GM13977 (cell line): ENCODE results near the gene LYSMD2.
A peak's percentile ranks its signal among the peaks of the same experiment; 100 is the strongest.
"Not testable (repeated sequence)": the region's sequence is repeated elsewhere in the genome, so short reads cannot be mapped to it uniquely, and the experiment has no call there.

ENCODE experiments used
- DNase-seq: peaks from one replicate; pipeline ENCODE4 v3.0.0; 2012; ENCODE audit warnings: low spot score
- in situ Hi-C: fragments of 300-500 bp; cut with MboI; formaldehyde crosslinking; loops from one replicate; pipeline ENCODE4 v1.12.0; 2022; ENCODE audit warnings: low sequenced_read_pairs, low pct_unique_long_range_greater_than_20kb, mixed read lengths, inconsistent platforms; ENCODE audit not compliant: unreplicated experiment
- TF ChIP-seq, protein P1 (sequence below): IDR thresholded peaks from 2 replicates; pipeline ENCODE4 v1.5.1; 2012; ENCODE audit warnings: mild to moderate bottlenecking, control low read depth; ENCODE audit not compliant: insufficient read depth; ENCODE audit errors: extremely low read depth, missing control alignments

The LYSMD2 gene

DNA sequence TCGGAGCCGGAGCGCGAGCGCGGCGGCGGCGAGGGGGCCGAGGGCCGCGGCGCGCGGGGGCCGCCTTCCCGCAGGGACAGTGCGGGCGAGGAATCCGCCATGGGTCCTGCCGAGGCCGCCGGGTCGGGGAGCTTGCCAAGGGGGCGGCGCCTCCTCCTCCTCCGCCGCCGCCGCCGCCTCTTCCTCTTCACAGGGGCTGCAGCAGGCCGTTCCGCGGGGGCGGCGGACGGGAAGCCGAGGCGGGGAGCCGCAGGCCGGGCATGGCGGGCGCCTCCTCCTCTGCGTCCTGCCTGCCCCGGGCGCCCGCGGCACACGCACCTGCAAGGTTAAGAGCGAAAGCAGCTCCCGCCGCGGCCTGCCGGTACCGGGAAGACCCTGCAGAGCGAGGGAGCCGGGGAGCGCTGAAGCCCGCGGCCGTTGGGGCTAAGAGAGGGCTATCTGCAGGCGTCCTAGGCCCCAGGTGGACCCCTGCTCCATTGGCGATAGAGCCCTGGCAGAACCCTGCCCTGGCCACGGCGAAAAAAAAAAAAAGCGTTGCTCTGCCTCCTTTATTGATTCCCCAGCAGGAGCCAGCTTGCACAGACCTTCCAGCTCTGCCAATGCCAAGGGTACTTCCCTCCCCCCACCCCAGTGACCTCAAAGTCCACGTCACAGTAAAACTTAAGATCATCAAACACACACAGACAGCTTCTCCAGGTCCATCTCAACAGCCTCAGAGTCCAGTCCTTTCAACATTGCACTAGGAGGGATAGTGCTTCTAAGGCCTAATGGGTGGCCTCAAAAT, at the start of gene LYSMD2:
TSS of gene LYSMD2 (minus strand) at position 134 of the 784 bp plus-strand sequence. CDS start at position 101, 33 bp downstream.
- in situ Hi-C loops = no loop called here
- TF ChIP-seq, protein P1, sequence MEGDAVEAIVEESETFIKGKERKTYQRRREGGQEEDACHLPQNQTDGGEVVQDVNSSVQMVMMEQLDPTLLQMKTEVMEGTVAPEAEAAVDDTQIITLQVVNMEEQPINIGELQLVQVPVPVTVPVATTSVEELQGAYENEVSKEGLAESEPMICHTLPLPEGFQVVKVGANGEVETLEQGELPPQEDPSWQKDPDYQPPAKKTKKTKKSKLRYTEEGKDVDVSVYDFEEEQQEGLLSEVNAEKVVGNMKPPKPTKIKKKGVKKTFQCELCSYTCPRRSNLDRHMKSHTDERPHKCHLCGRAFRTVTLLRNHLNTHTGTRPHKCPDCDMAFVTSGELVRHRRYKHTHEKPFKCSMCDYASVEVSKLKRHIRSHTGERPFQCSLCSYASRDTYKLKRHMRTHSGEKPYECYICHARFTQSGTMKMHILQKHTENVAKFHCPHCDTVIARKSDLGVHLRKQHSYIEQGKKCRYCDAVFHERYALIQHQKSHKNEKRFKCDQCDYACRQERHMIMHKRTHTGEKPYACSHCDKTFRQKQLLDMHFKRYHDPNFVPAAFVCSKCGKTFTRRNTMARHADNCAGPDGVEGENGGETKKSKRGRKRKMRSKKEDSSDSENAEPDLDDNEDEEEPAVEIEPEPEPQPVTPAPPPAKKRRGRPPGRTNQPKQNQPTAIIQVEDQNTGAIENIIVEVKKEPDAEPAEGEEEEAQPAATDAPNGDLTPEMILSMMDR = no peak
- peak; percentile 71 for DNase-seq

DNA sequence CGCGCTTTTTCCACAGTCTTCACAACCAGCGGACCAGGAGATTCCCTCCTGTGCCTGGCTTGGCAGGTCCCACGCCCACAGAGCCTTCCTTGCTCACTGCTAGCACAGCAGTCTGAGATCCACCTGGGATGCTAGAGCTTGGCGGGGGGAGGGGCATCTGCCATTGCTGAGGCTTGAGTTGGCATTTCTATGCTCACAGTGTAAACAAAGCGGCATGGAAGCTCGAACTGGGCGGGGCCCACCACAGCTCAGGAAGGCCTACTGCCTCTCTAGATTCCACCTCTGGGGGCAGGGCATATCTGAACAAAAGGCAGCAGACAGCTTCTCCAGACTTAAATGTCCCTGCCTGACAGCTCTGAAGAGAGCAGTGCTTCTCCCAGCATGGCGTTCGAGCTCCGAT, 49.7 kb upstream of the LYSMD2 start:
- DNase-seq, in situ Hi-C loops: not testable (repeated sequence)

GRCh38 chr15:51783967-51784366, 46.5 kb upstream of the LYSMD2 start:
- no peak for DNase-seq
- TF ChIP-seq, protein P1 = no peak
- in situ Hi-C loops = loop anchor here (5.0 kb wide), 1 partner anchor 137 kb away; no protein-coding TSS in a partner anchor

GRCh38 chr15:51782357-51782896, 45.0 kb upstream of the LYSMD2 start:
- TF ChIP-seq, protein P1 = no peak
- in situ Hi-C loops = loop anchor here (5.0 kb wide), 1 partner anchor 135 kb away; no protein-coding TSS in a partner anchor
- DNase-seq = no peak

GRCh38 chr15:51781506-51781905, 44.1 kb upstream of the LYSMD2 start:
- in situ Hi-C loops = loop anchor here (5.0 kb wide), 1 partner anchor 134 kb away; no protein-coding TSS in a partner anchor
- TF ChIP-seq, protein P1 = no peak
- DNase-seq = no peak

- in situ Hi-C loops = loop anchor here (5.0 kb wide), 1 partner anchor 133 kb away; no protein-coding TSS in a partner anchor
- DNase-seq = no peak
- TF ChIP-seq, protein P1 = no peak
These were observed 43.2 kb upstream of the LYSMD2 start for GRCh38 chr15:51780636-51781035.
